ENCODE data around the gene CBFA2T2.
"Not testable (repeated sequence)": the region's sequence is repeated elsewhere in the genome, so short reads cannot be mapped to it uniquely, and the experiment has no call there.

CBFA2T2 gene

GRCh38 chr20:33685328-33686099 is 195.6 kb downstream of the CBFA2T2 start:
- peak; percentile 68 for DNase-seq

GRCh38 chr20:33686100-33686983 is 196.4 kb downstream of the CBFA2T2 start, which contains the start of gene E2F1:
Gene E2F1, minus strand, starts transcription at chr20:33686385. Its CDS starts 121 bp downstream, at chr20:33686264.
- peak; percentile 97 for DNase-seq

- DNase-seq: no peak
These were observed 197.1 kb downstream of the CBFA2T2 start for GRCh38 chr20:33686984-33687366.

GRCh38 chr20:33687370-33687915 is 197.5 kb downstream of the CBFA2T2 start:
- DNase-seq: no peak

GRCh38 chr20:33687993-33688937 is 198.4 kb downstream of the CBFA2T2 start:
- no peak for DNase-seq

- DNase-seq: no peak
These were observed 199.1 kb downstream of the CBFA2T2 start for GRCh38 chr20:33688938-33689424.

- no peak for DNase-seq
These were observed 199.6 kb downstream of the CBFA2T2 start for GRCh38 chr20:33689493-33689892.

GRCh38 chr20:33689973-33690372 is 200.1 kb downstream of the CBFA2T2 start:
- DNase-seq: no peak

- no peak for DNase-seq
These were observed 203.4 kb downstream of the CBFA2T2 start for GRCh38 chr20:33693289-33693688.

- DNase-seq: peak; percentile 77
These were observed 204.1 kb downstream of the CBFA2T2 start for GRCh38 chr20:33693741-33694638.

GRCh38 chr20:33694639-33695012 is 204.7 kb downstream of the CBFA2T2 start:
- no peak for DNase-seq

GRCh38 chr20:33696448-33696847 is 206.6 kb downstream of the CBFA2T2 start:
- no peak for DNase-seq

- DNase-seq: peak; percentile 70
These were observed 207.2 kb downstream of the CBFA2T2 start for GRCh38 chr20:33697129-33697528.

- DNase-seq: not testable (repeated sequence)
These were observed 209.1 kb downstream of the CBFA2T2 start for GRCh38 chr20:33698966-33699365.

Data from left hindlimb (tissue), 1 donor.